Hepatocyte (in vitro differentiated cells): ENCODE data around the gene GATA2. TPM values are rescaled to one million over a fixed set of nuclear protein-coding genes. Genes with fewer than 3 reads are reported as not detected.

Experiments
- DNase-seq: peaks from one replicate; pipeline ENCODE4 v3.0.0-alpha.2; 2016; ENCODE audit warnings: low spot score
- H2AFZ ChIP-seq: fragments of 200-600 bp; sonication (generic); 2 replicates; pipeline ENCODE4 v1.6.0; 2016; ENCODE audit warnings: antibody characterized with exemption, mild to moderate bottlenecking
- H3K27ac ChIP-seq: fragments of 200-600 bp; sonication (generic); 2 replicates; pipeline ENCODE4 v1.5.1; 2016; ENCODE audit warnings: mild to moderate bottlenecking
- H3K27me3 ChIP-seq: fragments of 200-600 bp; sonication (generic); 2 replicates; pipeline ENCODE4 v1.6.1; 2016
- H3K36me3 ChIP-seq: fragments of 200-600 bp; sonication (generic); replicated peaks from 2 replicates; pipeline ENCODE4 v1.5.1; 2016; ENCODE audit warnings: low read depth; ENCODE audit not compliant: insufficient read depth
- H3K4me1 ChIP-seq: fragments of 200-600 bp; sonication (generic); 2 replicates; pipeline ENCODE4 v1.5.1; 2016; ENCODE audit warnings: mild to moderate bottlenecking, moderate library complexity; ENCODE audit not compliant: insufficient read depth
- H3K4me2 ChIP-seq: fragments of 200-600 bp; sonication (generic); 2 replicates; pipeline ENCODE4 v1.6.0; 2016
- H3K4me3 ChIP-seq: fragments of 200-600 bp; sonication (generic); 2 replicates; pipeline ENCODE4 v1.5.1; 2016; ENCODE audit warnings: mild to moderate bottlenecking
- H3K79me2 ChIP-seq: fragments of 200-600 bp; sonication (generic); 2 replicates; pipeline ENCODE4 v1.6.0; 2017; ENCODE audit warnings: mild to moderate bottlenecking
- H3K9me2 ChIP-seq: fragments of 200-600 bp; sonication (generic); replicated peaks from 2 replicates; pipeline ENCODE4 v1.6.0; 2017; ENCODE audit warnings: mild to moderate bottlenecking; ENCODE audit not compliant: insufficient read depth
- H3K9me3 ChIP-seq: fragments of 200-600 bp; sonication (generic); 2 replicates; pipeline ENCODE4 v1.5.1; 2016; ENCODE audit warnings: low read depth, mild to moderate bottlenecking
- H4K20me1 ChIP-seq: fragments of 200-600 bp; sonication (generic); 2 replicates; pipeline ENCODE4 v1.6.0; 2016; ENCODE audit warnings: mild to moderate bottlenecking; ENCODE audit not compliant: insufficient read depth, poor library complexity, severe bottlenecking
- CTCF ChIP-seq: fragments of 200-600 bp; sonication (generic); IDR thresholded peaks from 2 replicates; pipeline ENCODE4 v1.5.1; 2016; ENCODE audit warnings: antibody characterized with exemption, mild to moderate bottlenecking; ENCODE audit not compliant: poor library complexity
- EZH2 ChIP-seq: fragments of 200-600 bp; sonication (generic); IDR thresholded peaks from 2 replicates; pipeline ENCODE4 v1.6.1; 2016; ENCODE audit warnings: antibody characterized with exemption, mild to moderate bottlenecking, borderline replicate concordance
- EZH2phosphoT487 ChIP-seq: fragments of 200-600 bp; sonication (generic); IDR thresholded peaks from one replicate; pipeline ENCODE4 v1.6.1; 2018; ENCODE audit warnings: antibody characterized with exemption, mild to moderate bottlenecking, low read depth, moderate library complexity; ENCODE audit not compliant: unreplicated experiment, severe bottlenecking
- WGBS: methylation state at CpG from one replicate; pipeline ENCODE4 v1.1.6; 2016; ENCODE audit warnings: low lambda C conversion rate; ENCODE audit errors: missing lambda C conversion rate; 5-methylcytosine and 5-hydroxymethylcytosine counted together
- polyA plus RNA-seq: library from polyadenylated mRNA; unstranded; fragments of >200 nt; fragmentation: Nextera tagmentation; extraction: Ambion mirVana; gene quantifications from 2 replicates; pipeline ENCODE4 v1.2.1, GENCODE V29; 2016
- total RNA-seq: library from RNA; depleted of rRNA; stranded (reverse); fragments of >200 nt; gene quantifications from 2 replicates; pipeline ENCODE4 v1.2.3, GENCODE V29; 2014

The GATA2 gene
- total and polyA plus RNA-seq, 2 experiments from 2014 or later = 2.4 to 2.6 TPM

GRCh38 chr3:128456776-128457715 lies 36.0 kb downstream of the GATA2 start:
- H3K27me3 ChIP-seq = peaks cover 4% of the 10 kb centered on the region
- no peaks in the 10 kb centered on the region for H3K79me2 ChIP-seq
- WGBS = 60% methylated on average over 21 of the region's 27 CpGs
- H3K9me2 ChIP-seq = no peaks in the 10 kb centered on the region
- H3K27ac ChIP-seq = no peak overlapping the region
- no peaks in the 10 kb centered on the region for H4K20me1 ChIP-seq
- no peak overlapping the region for H3K4me3 ChIP-seq
- no peaks in the 10 kb centered on the region for H3K9me3 ChIP-seq
- H3K4me1 ChIP-seq = no peaks in the 10 kb centered on the region
- DNase-seq = no peak
- H3K36me3 ChIP-seq = no peaks in the 10 kb centered on the region
- no peak overlapping the region for H3K4me2 ChIP-seq
- no peak overlapping the region for H2AFZ ChIP-seq
- TF ChIP-seq EZH2phosphoT487 (no peak), CTCF (no peak), EZH2 (no peak)

GRCh38 chr3:128455786-128456748 lies 36.9 kb downstream of the GATA2 start:
- no peaks in the 10 kb centered on the region for H3K36me3 ChIP-seq
- H3K79me2 ChIP-seq = no peaks in the 10 kb centered on the region
- no peak overlapping the region for H3K4me2 ChIP-seq
- H3K27me3 ChIP-seq = peaks cover 4% of the 10 kb centered on the region
- 80% methylated on average over 16 of the region's 16 CpGs for WGBS
- no peak overlapping the region for H2AFZ ChIP-seq
- no peaks in the 10 kb centered on the region for H3K9me3 ChIP-seq
- no peak for TF ChIP-seq CTCF
- no peak for TF ChIP-seq EZH2phosphoT487
- TF ChIP-seq EZH2 = no peak
- H3K4me3 ChIP-seq = no peak overlapping the region
- no peaks in the 10 kb centered on the region for H3K4me1 ChIP-seq
- H3K9me2 ChIP-seq = no peaks in the 10 kb centered on the region
- no peaks in the 10 kb centered on the region for H4K20me1 ChIP-seq
- DNase-seq = no peak
- H3K27ac ChIP-seq = no peak overlapping the region

GRCh38 chr3:128455116-128455515 lies 37.9 kb downstream of the GATA2 start:
- Histone ChIP-seq H3K4me3 (no peak overlapping the region), H3K4me1 (no peaks in the 10 kb centered on the region), H3K9me3 (no peaks in the 10 kb centered on the region), H3K9me2 (no peaks in the 10 kb centered on the region), H3K27me3 (peaks cover 4% of the 10 kb centered on the region), H3K36me3 (no peaks in the 10 kb centered on the region), H4K20me1 (no peaks in the 10 kb centered on the region), H3K27ac (no peak overlapping the region), H2AFZ (no peak overlapping the region), H3K79me2 (no peaks in the 10 kb centered on the region), H3K4me2 (no peak overlapping the region)
- TF ChIP-seq EZH2phosphoT487 (no peak), CTCF (no peak), EZH2 (no peak)
- WGBS = 84% methylated on average over 5 of the region's 5 CpGs
- DNase-seq = no peak
